IPS DF 19.7 (cell line): Measurements from ENCODE around the gene CSNK2A3.

Experiments
- DNase-seq: peaks from one replicate; pipeline ENCODE4 v3.0.0-alpha.2; 2013; ENCODE audit warnings: low read depth, low spot score

The CSNK2A3 gene

DNA sequence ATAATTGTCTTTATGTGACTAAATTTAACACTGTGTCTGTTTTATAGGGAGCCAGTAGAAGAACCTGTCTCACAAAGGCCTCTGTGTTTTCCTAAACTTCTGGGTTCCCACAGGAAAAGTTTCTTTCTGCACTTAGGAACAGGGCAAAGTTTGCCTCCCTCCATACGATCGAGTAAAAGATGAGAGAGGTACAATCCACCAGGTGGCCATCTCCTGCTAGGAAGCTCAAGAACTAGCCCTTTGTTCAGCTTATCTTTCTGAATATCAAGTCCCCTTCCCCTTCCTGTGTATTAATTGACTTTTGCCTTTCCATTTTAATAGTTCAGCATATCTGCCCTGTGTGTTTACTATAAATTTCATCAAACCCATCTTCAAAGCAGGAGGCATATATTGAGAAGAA lies 18.0 kb downstream of the CSNK2A3 start:
- DNase-seq, result no peak

DNA sequence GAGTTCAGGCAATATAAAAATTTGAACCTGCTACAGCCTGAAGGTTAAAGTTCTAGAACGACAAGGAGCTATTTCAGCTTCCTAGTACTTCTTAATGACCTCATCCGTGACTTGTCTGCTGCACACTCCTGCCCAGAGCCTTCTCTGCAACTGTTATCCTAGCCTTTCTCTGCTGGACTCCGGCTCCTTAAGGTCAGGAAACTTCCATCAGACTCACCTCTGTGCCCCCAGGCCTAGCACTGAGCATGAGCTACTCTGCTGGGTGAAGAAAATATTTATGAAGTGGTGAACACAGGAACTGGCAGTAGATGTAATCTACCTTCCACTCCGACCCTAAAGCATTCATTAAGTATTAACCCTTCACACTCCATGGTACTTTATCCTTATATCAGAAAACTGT lies 18.4 kb downstream of the CSNK2A3 start:
- no peak for DNase-seq

DNA sequence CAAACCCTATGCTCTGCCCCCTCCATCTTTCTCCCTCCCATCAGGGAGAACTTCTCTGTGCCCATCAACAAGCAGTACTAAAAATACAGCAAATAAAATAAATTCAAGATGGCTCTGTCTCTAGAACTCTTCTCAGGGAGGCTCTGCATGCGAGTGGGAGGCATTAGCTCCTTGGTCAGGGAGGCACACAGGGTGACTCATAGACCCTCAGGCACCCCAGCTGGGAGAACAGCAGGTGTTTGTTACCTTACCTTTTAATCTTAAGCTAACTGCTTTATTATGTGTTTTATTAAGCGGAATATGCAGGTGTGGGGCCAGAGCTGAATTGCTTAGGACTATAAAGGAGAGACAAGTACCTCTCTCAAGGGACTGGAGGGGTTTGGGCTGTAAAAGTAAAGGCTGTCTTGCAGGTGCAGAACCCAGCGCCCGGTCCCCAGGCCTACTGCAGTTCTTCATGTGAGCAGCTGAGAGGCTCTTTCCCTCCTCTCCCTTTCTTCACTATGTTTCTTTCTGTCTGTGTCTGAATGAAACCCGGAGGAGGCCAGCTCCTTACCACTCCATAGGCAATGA lies 20.8 kb downstream of the CSNK2A3 start:
- no peak for DNase-seq

DNA sequence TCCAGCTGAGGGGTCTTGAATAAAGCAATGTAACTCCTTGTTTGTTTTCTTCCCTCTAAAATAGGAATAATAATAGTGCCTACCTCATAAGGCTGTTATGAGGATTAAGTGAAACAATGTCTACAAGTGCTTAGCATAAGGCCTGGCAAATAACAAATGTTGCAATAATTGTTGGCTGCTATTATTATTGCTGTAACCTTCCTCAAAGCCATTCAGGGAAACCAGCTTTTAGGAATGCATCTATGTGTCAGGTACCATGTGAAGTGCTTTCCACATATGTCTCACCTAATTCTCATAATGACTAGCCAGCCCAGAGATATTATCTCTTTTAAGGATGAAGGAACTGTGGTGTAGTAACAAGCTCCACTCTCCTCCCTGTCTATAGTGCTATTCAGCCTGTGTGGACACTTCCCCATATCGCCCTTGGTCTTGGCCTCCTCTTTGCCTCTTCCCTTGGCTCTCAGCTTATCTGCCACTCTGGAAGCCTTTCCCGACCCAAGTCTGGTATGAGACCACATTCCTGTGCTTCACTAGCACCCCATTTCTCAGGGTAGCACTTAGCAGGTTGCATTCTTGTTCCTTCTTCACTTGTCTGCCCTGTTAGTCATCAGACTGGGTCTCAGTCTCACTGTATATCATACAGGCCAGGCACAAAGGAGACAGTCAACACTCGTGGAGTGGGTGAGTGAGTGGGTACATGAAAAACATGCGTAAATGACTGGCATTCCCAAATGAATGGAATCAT lies 23.8 kb downstream of the CSNK2A3 start:
- DNase-seq, result no peak

DNA sequence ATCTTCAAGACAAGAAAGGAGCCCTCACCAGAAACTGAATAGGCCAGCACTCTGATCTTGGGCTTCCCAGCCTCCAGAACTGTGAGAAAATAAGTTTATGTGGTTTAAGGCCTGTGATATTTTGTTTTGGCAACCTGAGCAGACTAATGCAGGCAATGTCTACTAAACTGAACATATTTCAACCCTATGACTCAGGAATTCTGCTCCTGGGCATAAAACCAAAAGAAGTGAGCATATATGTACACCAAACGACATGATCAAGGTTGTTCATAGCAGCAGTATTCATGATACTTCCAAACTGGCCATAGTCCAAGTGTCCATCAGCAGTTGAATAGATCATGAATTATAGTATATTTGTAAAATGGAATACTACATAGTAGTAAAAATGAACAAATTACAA lies 29.0 kb downstream of the CSNK2A3 start:
- DNase-seq, result no peak

DNA sequence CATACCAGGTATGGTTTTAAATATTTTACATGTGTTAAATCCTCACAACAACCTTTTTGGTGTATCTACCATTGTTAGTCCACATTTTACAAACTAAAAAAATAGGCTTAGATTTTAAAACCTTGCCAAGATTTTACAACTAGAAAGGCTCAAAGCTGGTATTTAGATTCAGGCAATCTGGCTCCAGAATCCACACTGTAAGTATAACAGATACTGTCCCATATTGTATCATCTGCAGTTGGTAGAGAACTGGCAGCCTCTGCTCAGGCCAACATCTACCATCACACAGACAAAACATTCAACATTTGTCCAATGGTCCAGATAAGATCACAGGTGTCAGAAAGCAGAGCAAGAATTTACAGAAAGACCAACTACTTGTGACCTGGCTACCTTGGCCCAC lies 30.9 kb downstream of the CSNK2A3 start:
- no peak for DNase-seq

DNA sequence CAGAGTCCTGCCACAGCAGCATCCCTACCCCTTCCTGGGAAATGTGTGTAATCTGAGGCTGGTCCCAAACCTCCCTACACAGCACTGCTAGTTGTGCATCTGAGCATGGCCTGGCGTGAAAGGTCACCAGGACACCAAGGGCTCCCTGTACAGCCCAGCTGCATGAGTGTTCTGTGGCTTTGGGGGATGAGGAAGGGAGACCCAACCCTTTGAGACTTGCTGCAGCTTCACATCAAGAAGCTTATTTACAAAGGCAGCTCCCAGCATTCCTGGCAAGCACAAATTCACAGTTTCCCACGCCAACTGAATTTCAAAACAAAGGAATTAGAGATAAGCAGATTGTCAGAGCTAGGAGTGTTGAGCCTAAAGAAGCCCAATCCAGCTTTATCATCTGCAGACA lies 32.2 kb downstream of the CSNK2A3 start:
- no peak for DNase-seq

DNA sequence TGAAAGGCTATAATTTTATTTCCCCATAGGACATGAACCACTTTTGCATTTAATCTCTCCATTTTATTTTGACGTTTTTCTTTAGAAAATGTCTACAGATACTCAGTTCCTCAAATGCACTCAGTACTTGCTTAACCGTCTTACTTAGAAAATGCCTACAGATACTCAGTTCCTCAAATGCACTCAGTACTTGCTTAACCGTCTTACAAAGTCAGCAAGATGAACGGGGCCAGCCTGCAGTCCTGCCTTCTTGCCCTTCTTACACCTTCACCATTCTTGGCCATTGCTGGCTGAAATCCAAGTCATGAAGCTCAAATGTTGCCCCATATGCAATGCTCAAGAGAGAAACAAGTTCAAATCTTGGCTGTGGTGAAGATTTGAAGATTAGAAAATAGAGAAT lies 34.1 kb downstream of the CSNK2A3 start:
- DNase-seq, result no peak

DNA sequence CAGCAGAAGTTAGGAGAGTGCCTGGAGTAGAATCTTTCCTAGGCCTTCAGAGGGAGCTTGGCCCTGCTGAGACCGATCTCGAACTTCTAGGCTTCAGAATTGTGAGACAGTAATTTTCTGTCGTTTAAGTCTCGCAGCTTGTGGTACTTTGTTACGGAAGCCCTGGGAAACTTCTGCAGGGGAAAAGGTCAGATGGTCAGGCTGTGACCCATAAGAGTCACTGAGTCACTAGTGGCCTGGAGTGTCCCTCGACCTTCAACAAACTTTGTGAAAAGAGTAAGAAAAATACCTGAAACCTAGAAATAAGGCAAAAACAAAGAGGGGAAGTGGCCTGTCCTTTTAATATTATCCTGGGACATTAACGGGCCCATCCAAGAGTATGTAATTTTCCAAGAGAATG lies 34.6 kb downstream of the CSNK2A3 start:
- DNase-seq, result no peak

DNA sequence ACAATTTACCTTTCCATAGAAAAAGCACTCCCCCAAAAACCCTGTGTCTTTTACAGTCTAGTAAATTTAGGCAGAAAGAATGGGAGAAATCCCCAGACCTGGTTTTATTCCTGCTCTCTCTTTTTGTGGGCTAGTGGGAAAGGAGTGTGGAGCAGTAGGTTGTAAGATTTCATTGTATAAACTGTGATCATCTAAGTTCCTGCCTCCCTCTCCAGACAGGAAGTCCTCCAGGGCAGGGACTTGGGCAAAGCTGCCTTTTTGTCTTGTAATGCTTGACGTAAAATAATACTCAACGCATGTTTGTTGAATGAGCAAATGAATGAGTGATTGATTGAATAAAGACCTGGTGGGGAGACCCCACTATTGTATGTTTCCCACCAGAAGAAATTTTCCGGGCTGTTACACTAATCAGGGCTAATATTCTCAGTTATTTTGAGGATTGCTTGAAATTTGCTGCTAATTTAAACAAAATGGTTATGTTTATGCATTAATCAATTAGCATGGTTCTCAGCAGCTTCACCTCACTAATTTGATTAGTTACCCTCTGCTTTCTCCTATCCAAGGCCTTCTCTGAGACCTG lies 36.3 kb downstream of the CSNK2A3 start:
- no peak for DNase-seq

DNA sequence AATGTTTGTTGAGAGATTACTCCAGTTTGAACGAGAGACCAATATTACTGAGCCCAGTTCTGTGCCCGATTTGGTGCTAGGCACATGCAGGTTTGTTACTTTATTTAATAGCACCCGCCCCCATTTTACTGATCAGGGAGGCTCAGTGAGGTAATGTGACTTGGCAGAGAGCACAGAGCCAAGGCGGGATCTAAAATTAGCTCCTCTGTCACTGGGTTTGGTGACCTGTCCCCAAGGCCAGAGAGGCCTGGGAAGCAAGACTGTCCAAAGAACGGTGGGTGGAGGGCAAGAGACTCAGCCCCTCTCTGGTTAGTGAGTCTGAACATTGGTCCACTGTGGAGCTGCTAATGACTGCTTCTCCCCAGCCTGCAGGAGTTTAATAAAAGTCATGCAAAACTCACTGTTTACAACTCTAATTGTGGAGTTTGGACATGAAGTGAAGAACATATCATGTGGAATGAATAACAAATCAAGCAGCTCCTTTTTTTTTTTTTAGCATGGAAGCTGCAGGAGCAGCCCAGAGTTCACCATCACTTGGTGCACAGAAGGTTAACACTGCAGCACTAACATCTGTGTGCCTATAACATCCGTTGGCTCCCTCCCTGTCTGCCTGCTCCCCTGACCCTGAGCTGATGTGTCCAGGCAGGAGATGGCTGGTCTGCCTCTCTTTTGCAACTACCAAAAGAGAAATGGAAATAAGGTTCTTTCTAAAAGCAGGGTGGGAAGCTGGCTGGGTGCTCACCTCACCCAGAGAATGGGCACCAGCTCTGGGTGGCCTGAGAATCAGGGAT lies 39.0 kb downstream of the CSNK2A3 start:
- DNase-seq, result no peak

DNA sequence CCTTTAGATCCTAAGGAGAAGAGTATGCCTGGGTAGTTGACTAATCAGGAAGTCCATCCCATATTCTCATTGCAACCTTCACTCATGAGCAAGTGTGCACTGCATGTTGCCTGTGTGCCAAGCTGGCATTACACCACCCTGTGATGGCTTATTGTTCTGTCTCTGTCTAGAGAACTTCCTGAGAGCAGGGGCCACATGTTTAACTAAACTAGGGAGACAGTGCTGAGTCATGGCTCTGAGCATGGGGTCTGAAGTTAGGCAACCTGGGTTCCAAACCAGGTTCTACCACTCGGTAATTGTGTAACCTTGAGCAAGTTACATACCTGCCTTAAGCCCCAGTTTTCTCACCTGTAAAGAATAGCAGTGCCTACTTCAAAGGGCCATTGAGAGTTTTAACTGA lies 39.6 kb downstream of the CSNK2A3 start:
- no peak for DNase-seq

DNA sequence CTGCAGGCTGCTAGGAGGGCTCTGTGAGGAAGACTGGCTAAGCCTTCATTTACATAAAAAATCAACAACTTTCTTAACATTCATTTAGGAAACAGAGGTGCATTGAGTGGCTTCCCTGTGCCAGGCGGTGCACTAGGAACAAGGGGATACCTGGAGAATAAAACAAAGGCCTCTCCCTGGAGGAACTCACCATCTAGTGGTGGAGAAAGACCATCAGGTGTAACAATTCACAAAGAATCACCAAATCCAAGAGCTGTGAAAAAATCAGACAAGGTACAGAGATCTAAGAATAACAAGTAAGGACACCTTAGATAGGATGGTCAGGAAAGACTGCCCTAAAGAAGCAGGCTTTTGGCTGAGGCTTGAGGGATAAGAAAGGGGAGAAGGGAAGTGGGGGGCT lies 40.3 kb downstream of the CSNK2A3 start:
- no peak for DNase-seq

DNA sequence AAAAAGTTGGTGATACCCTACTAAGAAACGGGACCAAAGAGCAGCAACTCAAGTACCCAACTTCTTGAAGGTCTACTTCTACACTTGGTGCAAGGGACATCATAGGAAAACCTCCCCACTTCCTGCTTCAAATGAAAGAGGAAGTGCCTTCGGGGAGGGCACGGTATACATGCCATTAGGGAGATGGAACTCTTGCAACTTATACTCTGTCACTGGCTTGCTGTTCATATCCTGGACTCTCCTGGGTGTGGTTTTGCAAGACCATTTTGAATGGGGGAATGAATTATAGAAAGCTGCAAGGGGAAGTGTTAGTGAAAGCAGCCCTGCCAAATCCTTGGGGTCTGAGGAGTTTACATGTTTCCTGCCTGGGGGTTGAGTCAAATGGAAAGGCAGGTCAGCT lies 41.9 kb downstream of the CSNK2A3 start:
- no peak for DNase-seq

DNA sequence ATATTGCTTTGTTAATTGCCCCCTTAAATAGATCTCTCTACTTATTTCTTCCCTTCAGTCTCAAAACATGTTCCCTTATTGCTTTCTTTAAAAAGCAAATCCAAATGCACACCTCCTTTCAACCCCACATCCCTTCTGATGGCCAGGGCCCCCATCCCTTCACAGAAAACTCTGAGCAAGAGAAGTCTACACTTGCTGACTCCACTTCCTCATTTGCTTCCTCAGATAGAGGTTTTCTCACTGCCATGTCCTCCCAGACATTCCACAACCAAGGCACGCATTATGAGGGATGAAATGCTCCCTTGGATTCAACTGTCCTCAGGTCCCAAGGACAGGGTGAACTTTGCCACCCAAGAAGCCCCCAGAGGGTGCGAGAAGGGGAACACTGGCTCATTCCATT lies 43.1 kb downstream of the CSNK2A3 start:
- no peak for DNase-seq

DNA sequence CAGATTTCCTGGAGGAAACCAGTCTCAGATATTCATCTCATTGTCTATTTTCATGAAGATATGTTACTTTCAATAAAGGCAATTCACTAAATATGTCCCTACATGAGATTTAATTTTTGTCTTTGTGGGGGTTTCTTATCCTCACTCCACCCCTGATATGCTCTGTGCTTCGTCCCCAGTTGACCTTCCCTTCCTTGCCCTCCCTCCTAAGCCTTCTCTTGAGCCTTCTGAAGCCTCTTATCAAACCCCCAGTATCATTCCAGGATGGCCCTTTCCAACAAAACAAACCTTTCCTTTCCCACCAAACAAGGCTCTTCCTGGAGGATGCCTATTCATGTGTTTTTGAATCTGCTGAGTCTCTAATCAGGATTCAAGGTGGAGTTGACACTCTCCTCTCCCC lies 44.8 kb downstream of the CSNK2A3 start:
- no peak for DNase-seq

DNA sequence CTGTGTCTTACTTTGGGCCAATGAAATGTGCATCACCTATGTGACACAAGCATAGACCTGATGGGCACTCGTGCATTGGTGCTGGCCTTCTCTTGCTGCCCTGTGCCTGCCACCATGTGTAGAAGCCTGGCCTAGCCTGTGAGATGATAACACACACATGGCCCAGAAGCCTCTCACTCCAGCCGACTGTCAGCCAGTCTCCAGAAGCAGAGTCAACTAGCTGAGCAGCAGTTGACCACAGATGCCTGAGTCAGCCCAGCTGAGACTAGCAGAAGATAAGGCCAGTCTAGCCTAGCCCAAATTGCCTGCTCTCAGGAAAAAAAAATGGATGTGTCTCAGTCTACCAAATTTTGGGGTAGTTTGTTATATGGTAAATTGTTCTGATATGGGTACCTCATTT lies 46.2 kb downstream of the CSNK2A3 start:
- DNase-seq, result no peak

DNA sequence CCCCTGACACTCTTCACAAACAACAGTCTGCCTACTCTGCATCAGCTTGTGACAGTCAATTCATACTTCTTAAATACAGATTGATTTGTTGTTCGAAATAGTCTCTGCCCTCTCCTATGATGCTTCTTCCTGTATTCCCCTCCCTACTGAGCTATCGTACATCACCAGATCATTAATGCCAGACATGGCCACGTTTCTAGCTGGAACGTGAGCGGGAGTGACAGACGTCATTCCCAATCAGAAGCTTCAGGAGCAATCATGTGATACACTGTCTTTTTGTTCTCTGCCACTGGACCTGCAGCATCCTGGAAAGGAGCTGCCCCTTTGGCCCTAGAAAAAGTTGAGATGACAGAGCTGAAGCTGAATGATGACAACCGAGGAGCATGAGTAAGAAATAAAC lies 48.5 kb downstream of the CSNK2A3 start:
- no peak for DNase-seq

DNA sequence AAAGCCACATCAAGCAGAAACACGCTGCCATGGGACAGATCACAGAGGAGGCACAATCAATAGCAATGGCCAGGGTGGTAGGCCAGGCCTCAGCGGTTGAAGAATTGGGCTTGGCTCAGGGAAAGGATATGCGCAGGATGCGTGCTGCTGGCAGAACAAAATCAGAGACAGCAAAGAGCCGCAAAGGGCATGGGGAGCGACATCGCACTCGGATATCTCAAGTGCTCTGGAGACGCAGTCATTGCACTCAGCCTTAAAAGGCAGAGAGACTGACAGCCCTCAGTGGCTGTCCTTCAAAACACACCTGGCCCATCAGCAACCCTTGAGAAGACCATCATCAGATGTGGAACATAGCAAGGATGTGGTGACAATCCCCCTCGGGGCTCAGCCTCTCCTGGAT lies 50.5 kb downstream of the CSNK2A3 start:
- no peak for DNase-seq
